GM21423 (cell line): ENCODE measurements around the gene DPYD.

Source experiments
- ATAC-seq: cut with Tn5 transposase; IDR thresholded peaks from one replicate; pipeline ENCODE4 v1.9.1; 2021; ENCODE audit warnings: mild to moderate bottlenecking, moderate library complexity; ENCODE audit not compliant: unreplicated experiment

The DPYD gene

GRCh38 chr1:97920832-97921571 lies at the start of gene DPYD:
Gene DPYD (minus strand): TSS chr1:97921034. CDS start chr1:97920922, 112 bp downstream.
- ATAC-seq: peak; percentile 86

GRCh38 chr1:97960470-97960869 lies 39.6 kb upstream of the DPYD start:
- ATAC-seq: no peak

DNA sequence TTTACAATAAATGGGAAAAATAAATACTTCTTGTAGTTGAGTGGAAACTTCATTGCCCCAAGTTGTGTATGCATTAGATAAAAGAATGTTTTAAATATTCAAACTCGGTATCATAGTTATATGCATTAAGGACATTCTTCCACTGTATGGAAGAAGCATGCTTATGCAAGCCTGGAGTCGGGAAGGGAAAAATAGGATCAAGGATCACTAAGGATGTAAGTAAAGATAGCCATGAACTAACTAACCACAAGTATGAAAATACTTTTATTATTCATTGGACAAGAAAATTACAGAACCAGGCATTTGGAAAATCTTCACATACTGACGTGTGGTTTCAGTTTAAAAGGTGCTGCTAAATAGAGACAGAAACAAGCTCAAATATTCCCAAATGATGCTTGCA lies 26.9 kb upstream of the DPYD start:
- ATAC-seq: no peak

DNA sequence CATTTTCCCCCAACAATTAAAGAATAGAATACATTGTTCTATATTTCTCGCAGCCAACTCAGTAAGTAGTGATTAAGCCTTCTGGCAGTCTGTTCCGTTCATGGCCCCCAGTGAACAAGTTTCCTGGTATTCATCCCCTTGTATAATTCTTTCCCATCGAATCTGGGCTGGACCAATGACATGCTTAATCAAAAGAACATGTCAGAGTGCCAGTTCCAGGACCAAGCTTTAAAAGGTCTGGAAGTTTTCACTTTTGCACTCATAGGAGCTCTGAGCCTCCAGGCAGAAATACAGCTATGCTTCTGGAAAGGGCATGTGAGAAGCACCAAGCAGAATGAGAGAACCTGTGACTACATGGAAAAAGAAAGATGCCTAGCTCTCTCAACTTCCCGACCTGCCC lies 22.5 kb upstream of the DPYD start:
- ATAC-seq: no peak

DNA sequence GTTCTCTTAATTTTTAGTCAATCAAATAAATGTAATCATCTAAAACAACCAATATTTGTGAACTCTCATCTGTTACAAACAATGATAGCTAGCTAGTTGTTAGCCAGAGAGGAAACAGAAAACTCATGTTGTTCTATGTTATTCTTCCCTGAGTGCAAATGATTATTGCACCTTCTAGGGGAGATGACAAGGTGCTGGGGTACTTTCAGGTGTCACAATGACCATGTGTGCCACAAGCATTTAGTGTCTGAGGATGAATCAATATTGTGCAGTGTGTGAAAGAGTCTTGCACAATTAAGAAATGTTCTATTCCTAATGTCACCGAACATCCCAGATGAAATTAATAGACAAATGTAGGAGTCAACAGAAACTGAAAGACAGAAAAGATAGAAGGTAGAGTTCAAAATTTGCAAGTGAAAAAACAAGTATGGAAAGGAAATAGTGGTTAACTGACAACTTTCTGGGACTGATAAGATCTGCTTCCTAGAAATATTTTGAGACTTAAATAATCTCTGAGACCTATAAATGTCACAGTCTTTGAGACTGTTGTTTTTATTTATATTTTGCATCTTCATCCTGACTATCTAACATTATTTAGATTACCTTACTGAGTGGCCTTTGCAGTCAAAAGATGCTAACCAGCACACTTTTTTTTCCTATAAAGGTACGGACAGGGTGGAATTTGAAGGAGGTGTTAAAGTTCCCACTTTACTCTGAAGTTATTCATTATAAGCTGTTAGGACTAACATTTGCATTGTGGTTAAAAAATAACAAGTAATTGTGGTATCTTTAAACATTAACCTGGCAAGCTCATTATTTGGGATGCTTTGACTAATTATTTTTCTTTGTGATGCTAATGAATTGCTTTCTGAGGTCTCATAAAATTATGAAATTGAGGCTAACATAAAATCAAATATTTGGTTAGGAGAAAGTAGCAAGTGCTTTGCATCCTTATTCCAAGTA lies 21.6 kb upstream of the DPYD start:
- ATAC-seq: no peak

DNA sequence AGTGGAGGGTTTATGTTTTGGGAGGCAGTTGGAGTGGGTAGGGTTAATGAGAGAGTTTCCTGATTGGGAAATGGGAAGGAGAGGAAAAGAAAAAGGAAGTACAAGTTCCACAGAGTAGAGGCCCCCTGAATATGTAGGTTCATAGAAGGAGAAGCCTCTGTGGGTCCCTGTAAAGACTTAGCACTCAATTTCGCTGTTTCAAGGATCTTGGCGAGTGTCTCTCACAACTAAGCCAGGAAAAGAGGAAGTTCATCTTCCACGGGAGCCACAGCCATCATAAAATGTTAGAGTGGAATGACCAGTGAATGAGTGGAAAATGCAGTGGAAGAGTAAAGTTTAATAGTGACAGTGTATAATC lies 17.4 kb upstream of the DPYD start:
- ATAC-seq: no peak

DNA sequence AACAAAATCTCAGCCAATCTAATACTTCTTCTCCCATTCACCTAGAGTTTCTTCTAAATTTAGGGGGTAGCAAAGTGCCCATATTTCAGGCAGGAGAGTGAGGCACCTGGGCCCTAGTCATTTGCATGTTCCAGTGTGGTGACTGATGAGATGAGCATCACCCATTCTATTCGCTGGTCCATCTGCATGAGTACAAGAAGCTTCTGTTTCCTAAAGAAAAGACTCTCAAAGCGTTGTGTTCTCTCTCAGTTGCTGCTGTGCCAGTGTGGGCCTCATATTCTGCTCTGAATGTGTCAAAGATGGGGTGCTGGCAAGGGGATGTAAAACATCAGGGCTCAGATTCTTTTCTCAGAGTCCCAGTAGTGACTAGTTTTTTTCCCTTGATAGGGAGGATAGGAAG lies 16.1 kb upstream of the DPYD start:
- ATAC-seq: no peak

- no peak for ATAC-seq
Measured at GRCh38 chr1:97934491-97934890, 13.7 kb upstream of the DPYD start.

GRCh38 chr1:97929874-97930851 lies 9.3 kb upstream of the DPYD start:
- no peak for ATAC-seq

DNA sequence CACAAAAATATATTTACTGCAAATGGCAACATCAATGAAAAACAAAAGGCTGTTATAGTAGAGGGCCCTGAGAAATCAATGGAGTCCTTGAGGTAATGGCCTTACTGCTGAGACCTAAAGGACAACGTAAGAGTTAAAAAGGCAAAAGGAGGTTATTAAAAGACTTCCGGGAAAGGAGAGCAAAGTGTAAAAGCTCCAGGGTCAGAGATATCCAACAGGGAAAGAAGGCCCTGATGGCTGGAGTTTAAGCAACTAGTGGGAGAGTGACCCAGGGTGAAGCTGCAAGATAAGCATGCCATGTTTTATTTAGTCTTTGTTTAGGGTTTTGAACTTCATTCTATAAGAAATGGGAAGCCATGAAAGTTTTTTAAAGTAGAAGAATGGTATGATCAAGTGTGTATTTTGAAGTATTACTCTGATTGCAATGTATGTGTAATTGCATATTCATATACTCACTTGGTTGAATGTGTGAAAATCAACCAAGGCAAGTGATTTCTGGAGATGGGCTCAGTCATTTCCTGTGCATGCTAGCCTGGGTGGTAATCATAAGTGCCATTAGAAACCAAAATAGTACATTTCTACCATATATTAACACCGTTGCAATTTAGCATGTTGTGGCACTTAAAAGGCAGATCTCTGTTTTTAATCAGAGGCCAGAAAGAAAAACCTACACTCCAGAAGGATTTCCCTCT lies 5.3 kb upstream of the DPYD start:
- ATAC-seq: no peak

DNA sequence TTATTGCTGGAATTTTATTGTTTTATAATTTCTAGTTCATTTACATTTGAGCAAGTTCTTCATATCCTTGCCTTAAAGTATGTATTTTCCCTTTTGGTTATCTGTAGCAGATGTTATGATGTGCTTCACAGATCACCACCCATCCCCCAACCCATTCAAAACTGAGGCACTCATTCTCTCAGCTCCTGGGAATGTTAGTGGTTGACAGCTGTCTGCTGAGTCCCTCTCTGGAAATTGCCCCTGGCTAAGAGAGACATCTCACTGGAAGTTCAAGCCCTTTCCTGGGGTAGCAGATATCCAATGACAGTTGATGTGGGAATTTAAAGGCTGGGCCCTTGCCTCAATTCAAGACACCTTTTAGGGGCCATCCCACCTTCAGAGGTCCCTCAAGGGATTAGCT lies 4.3 kb upstream of the DPYD start:
- ATAC-seq: no peak

- no peak for ATAC-seq
Measured at GRCh38 chr1:97923811-97924210, 3.0 kb upstream of the DPYD start.

DNA sequence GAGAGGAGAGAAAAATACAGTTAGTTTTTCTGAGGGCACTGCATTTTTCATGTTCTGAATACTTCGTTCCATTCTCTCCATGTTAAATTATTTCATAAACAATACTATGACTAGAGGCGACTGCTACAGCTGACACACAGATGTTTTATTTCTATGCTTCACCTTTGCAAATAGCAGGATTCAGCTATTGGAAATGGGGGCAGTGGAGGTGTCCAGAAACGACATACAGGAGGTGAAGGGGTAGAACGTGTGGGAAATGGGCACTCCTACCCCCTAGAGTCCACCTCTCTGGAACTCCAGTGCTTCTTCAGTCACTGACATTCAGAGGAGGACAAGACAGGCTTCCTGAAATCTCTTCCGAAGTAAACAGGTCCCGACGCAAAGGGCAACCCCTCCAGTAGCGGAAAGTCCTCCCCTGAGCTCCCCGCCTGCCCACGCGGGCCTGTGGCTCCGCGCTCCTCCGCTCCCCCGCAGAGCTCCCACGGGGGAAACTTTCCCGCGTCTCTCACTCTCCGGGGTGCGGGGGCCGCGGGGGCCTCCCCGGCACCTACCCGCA lies 480 bp downstream of the DPYD start:
- peak; percentile 21 for ATAC-seq

DNA sequence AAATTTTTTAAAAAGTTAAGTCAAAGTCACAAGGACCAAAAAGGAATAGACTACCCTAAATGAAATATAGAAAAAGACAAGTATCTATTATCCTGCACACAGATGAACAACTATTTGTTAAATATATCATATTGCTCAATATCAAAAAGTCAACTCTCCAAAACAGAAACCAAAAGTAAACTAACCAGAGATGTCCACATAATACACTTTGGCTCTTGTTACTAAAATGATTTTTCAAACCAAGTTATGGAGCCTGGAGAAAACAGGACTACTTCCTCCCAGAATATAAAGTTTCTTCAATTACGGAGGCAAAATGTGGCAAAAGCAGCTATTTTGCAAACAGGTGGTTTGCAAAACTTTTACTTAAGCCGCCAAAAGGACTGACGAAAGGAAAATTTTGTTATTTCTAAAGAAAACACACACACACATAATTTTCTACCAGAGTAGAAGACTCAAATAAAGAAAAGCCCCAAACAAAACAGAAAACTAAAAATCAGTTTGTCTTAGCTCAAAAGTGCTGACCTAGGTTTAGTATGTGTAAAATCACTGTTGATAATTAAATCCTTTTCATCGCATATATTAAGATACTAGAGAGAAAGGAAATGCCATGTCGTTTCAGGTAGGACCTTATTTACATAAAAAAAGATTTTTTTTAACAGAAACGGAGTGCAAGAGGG lies 1.1 kb downstream of the DPYD start:
- ATAC-seq: no peak

DNA sequence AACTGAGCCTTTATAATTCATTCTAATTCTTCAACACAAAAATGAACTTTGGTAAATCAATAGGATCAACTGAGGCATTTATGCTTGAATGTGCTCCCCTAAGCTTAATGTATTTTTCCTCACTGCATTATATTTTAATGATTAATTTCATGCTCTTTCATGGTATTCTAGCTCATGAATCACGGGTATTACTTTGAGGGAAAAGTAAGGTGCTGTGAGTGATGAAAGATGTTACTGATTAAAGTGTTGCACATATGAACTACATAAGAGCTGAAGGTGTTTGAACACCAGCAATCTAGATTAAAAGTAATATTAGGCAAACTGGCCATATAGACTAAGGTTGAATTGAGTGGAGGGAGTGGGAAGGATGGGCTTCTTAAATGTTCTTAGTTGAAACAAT lies 1.9 kb downstream of the DPYD start:
- no peak for ATAC-seq

- no peak for ATAC-seq
Measured at GRCh38 chr1:97913506-97914139, 7.2 kb downstream of the DPYD start.

- no peak for ATAC-seq
Measured at GRCh38 chr1:97911266-97912215, 9.3 kb downstream of the DPYD start.

- ATAC-seq: no peak
Measured at GRCh38 chr1:97909266-97909665, 11.6 kb downstream of the DPYD start.
